ENCODE results near the gene FLT4. TPM values are rescaled to one million over a fixed set of nuclear protein-coding genes. Genes with fewer than 3 reads are reported as not detected.

Gene FLT4
- total RNA-seq, result not detected

GRCh38 chr5:180649297-180650039 lies at the start of gene FLT4:
TSS of gene FLT4 (minus strand) at chr5:180649600. CDS start at chr5:180649545, 55 bp downstream.

DNA sequence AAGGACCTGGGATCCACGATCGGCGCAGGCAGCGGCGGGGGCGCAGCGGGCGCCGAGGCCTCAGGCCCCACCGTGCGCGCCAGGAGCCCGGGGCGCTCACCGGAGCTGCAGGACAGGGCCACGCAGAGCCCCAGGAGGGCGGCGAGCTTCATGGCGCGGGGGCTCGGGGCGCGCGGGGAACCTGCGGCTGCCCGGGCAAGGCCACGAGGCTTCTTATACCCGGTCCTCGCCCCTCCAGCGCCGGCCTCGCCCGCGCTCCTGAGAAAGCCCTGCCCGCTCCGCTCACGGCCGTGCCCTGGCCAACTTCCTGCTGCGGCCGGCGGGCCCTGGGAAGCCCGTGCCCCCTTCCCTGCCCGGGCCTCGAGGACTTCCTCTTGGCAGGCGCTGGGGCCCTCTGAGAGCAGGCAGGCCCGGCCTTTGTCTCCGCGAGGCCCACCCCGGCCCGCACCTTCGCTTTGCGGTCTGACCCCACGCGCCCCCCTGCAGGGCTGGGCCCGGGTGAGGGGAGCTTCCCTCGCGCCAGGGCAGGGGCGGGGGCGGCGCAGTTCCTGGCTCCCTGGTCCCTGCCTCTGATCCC lies 58.0 kb downstream of the FLT4 start, which contains the start of gene SCGB3A1:
Gene SCGB3A1, minus strand, starts transcription at position 189 of the 577 bp plus-strand sequence. Its CDS starts 37 bp downstream, at position 152.

Other genes starting within 250 kb of the FLT4 start
- 10 to 100 TPM in 1 of 2 donors, 1 to 10 TPM in 1; 8.6 to 14.3 TPM for gene CNOT6, start 155.2 kb downstream of the FLT4 start, total RNA-seq
- not detected for gene SCGB3A1, start 58.1 kb downstream of the FLT4 start, total RNA-seq
- not detected for gene OR2Y1, start 90.5 kb upstream of the FLT4 start, total RNA-seq
- gene MGAT1, start 153.2 kb upstream of the FLT4 start, total RNA-seq, result 100 to 1,000 TPM; 119 to 147 TPM
- gene ZFP62, start 211.7 kb upstream of the FLT4 start, total RNA-seq, result 10 to 100 TPM in 1 of 2 donors, 1 to 10 TPM in 1; 10.0 to 12.0 TPM
- not detected for gene BTNL8, start 249.6 kb upstream of the FLT4 start, total RNA-seq

All from melanocyte of skin (primary cell).